ENCODE results near the gene ENTR1. TPM values are rescaled to one million over a fixed set of nuclear protein-coding genes. Genes with fewer than 3 reads are reported as not detected.
"Not testable (repeated sequence)": the region's sequence is repeated elsewhere in the genome, so short reads cannot be mapped to it uniquely, and the experiment has no call there.

ENTR1 gene
- total RNA-seq, 2 donors from 2014 or later: 19.9 to 52.5 TPM

DNA sequence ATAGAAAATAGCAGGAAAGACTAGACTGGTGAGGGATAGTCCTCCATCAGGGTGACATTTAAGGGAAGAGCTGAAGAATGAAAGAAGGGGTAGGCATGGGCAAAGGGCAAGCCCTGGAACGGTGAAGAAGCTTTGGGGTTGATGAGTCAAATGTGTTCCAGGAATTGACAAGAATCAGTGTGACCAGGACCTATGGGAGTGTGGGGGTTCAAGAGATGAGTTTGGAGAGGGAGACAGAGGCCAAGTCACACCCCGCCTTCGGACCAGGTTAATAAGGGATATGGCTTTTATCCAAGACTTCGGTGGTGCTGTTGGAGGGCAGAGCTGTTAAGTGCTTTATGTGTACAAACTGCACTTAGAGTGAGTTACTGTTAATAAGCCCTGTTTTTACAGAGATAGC, 964 bp upstream of the ENTR1 start:
- H3K4me3 ChIP-seq: peak overlapping the region; percentile 96 to 98
- 38% methylated on average over 4 of the region's 4 CpGs for WGBS
- TF ChIP-seq POLR2A (IDR thresholded peaks at IDR 0.05) (no peak), POLR2AphosphoS5 (IDR thresholded peaks at IDR 0.05) (no peak)
- TF ChIP-seq, protein P1, sequence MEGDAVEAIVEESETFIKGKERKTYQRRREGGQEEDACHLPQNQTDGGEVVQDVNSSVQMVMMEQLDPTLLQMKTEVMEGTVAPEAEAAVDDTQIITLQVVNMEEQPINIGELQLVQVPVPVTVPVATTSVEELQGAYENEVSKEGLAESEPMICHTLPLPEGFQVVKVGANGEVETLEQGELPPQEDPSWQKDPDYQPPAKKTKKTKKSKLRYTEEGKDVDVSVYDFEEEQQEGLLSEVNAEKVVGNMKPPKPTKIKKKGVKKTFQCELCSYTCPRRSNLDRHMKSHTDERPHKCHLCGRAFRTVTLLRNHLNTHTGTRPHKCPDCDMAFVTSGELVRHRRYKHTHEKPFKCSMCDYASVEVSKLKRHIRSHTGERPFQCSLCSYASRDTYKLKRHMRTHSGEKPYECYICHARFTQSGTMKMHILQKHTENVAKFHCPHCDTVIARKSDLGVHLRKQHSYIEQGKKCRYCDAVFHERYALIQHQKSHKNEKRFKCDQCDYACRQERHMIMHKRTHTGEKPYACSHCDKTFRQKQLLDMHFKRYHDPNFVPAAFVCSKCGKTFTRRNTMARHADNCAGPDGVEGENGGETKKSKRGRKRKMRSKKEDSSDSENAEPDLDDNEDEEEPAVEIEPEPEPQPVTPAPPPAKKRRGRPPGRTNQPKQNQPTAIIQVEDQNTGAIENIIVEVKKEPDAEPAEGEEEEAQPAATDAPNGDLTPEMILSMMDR (IDR thresholded peaks at IDR 0.05): no peak
- no peak for DNase-seq (ENCODE audit: low spot score)
- H3K9me3 ChIP-seq: no peaks in the 10 kb centered on the region
- peaks cover 0 to 7% of the 10 kb centered on the region in 2 donors for H3K36me3 ChIP-seq
- H3K4me1 ChIP-seq (replicated peaks): peaks cover 6% of the 10 kb centered on the region
- H3K27ac ChIP-seq: no peak overlapping the region
- H3K27me3 ChIP-seq (replicated peaks; ENCODE audit: insufficient read depth): no peaks in the 10 kb centered on the region
- intact Hi-C loops (cut with DNase I): no loop called here

- Histone ChIP-seq H3K4me3 (peak overlapping the region; percentile 96 to 98), H3K27ac (peak overlapping the region in 1 of 2 donors; percentile 43), H3K9me3 (no peaks in the 10 kb centered on the region), H3K4me1 (replicated peaks) (peaks cover 6% of the 10 kb centered on the region), H3K27me3 (replicated peaks; ENCODE audit: insufficient read depth) (no peaks in the 10 kb centered on the region), H3K36me3 (peaks cover 0 to 5% of the 10 kb centered on the region in 2 donors)
- intact Hi-C loops (cut with DNase I): no loop called here
- DNase-seq (ENCODE audit: low spot score): no peak
- WGBS: 10% methylated on average over 64 of the region's 71 CpGs
- TF ChIP-seq POLR2AphosphoS5 (IDR thresholded peaks at IDR 0.05) (no peak), POLR2A (IDR thresholded peaks at IDR 0.05) (no peak)
- TF ChIP-seq, protein P1 (IDR thresholded peaks at IDR 0.05): no peak
These were observed 608 bp downstream of the ENTR1 start for GRCh38 chr9:136409557-136410455.

DNA sequence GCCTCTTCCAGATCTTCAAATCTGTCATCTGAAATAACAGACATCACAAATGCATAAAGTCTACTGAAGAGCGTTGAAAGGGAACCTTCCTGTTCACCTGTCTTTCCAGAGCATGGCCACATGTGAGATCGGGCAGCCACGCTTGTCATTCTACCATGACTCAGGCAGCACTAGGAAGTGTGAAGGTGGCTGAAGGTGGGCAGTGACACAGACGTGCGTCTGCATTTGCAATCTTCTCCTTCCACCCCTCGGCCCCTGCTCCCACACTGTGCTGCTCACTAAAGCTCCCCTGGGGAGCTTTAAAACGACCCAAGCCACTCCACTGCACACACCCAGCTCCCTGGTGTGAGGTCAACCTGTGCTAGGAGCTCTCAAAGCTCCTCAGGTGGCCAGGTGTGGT, 2.5 kb downstream of the ENTR1 start:
- no peak overlapping the region for H3K4me3 ChIP-seq
- 91% methylated on average over 7 of the region's 7 CpGs for WGBS

GRCh38 chr9:136407061-136407460, 3.4 kb downstream of the ENTR1 start:
- WGBS: 89% methylated on average over 28 of the region's 28 CpGs
- not testable (repeated sequence) for H3K36me3 ChIP-seq

More for the DNA sequence above, 2.5 kb downstream of the ENTR1 start:
- Histone ChIP-seq H3K27me3 (replicated peaks; ENCODE audit: insufficient read depth) (no peaks in the 10 kb centered on the region), H3K27ac (no peak overlapping the region), H3K9me3 (no peaks in the 10 kb centered on the region), H3K36me3 (no peaks in the 10 kb centered on the region), H3K4me1 (replicated peaks) (peaks cover 6% of the 10 kb centered on the region)
- no peak for TF ChIP-seq POLR2AphosphoS5 (IDR thresholded peaks at IDR 0.05)
- TF ChIP-seq POLR2A (IDR thresholded peaks at IDR 0.05): no peak
- TF ChIP-seq, protein P1 (IDR thresholded peaks at IDR 0.05): no peak
- intact Hi-C loops (cut with DNase I): no loop called here
- no peak for DNase-seq (ENCODE audit: low spot score)

DNA sequence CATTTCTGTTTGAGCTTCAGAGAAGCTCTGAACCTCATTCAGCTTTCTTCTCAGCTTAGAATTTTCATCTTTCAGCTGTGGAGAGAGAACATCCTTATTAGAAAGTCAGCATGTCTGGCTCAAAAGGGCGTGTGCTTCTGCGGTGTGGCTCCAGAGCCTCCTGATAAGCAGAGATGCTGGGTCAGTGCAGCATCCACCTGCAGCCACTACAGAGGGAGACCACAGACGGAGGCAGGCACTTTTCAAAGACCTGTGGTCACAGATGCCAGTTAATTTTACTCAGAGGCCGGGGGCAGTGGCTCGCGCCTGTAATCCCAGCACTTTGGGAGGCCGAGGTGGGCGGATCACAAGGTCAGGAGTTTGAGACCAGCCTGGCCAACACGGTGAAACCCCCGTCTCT, 4.5 kb downstream of the ENTR1 start:
- H3K27ac ChIP-seq; H3K4me3 ChIP-seq; H3K36me3 ChIP-seq; intact Hi-C loops (cut with DNase I); H3K4me1 ChIP-seq (replicated peaks); H3K27me3 ChIP-seq (replicated peaks; ENCODE audit: insufficient read depth); DNase-seq (ENCODE audit: low spot score); H3K9me3 ChIP-seq: not testable (repeated sequence)
- WGBS: 95% methylated on average over 10 of the region's 10 CpGs

More at GRCh38 chr9:136407061-136407460, 3.4 kb downstream of the ENTR1 start:
- H3K9me3 ChIP-seq; H3K27me3 ChIP-seq (replicated peaks; ENCODE audit: insufficient read depth); H3K4me3 ChIP-seq; DNase-seq (ENCODE audit: low spot score); intact Hi-C loops (cut with DNase I); H3K4me1 ChIP-seq (replicated peaks); H3K27ac ChIP-seq: not testable (repeated sequence)

DNA sequence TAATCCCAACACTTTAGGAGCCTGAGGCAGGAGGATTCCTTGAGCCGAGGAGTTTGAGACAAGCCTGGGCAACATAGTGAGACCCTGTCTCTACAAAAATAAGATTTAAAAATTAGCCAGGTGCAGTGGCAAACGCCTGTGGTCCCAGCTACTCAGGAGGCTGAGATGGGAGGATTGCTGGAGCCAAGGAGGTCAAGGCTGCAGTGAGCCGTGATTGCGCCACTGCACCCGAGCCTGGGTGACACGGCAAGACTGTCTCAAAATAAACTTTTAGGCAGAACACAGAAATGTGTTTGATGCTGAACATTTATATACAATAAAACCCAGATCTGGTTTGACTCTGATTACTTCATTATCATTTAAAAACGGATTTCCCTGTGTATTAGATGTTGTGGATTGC, 4.9 kb downstream of the ENTR1 start:
- WGBS: 81% methylated on average over 7 of the region's 7 CpGs
- intact Hi-C loops (cut with DNase I): no loop called here
- Histone ChIP-seq H3K9me3 (no peaks in the 10 kb centered on the region), H3K27me3 (replicated peaks; ENCODE audit: insufficient read depth) (no peaks in the 10 kb centered on the region), H3K27ac (no peak overlapping the region), H3K4me3 (no peak overlapping the region), H3K36me3 (no peaks in the 10 kb centered on the region), H3K4me1 (replicated peaks) (no peaks in the 10 kb centered on the region)
- no peak for DNase-seq (ENCODE audit: low spot score)
- TF ChIP-seq, protein P1 (IDR thresholded peaks at IDR 0.05): no peak
- no peak for TF ChIP-seq POLR2A (IDR thresholded peaks at IDR 0.05)
- TF ChIP-seq POLR2AphosphoS5 (IDR thresholded peaks at IDR 0.05): no peak
